Neuronal stem cell (in vitro differentiated cells): ENCODE data around the gene LPP.

Source experiments
- DNase-seq: peaks from one replicate; pipeline ENCODE4 v3.0.0-alpha.2; 2013; ENCODE audit warnings: low spot score
- H2AFZ ChIP-seq: one replicate; pipeline ENCODE4 v1.6.1; 2013; ENCODE audit warnings: mild to moderate bottlenecking, low read length, inconsistent platforms
- H2AK5ac ChIP-seq: 2 replicates; pipeline ENCODE4 v1.6.1; 2013; ENCODE audit warnings: low read depth, mild to moderate bottlenecking, inconsistent platforms, low read length, moderate library complexity, mixed read lengths
- H2BK120ac ChIP-seq: 2 replicates; pipeline ENCODE4 v1.6.1; 2013; ENCODE audit warnings: low read depth, mild to moderate bottlenecking, inconsistent platforms, low read length, moderate library complexity, mixed read lengths
- H2BK12ac ChIP-seq: one replicate; pipeline ENCODE4 v1.6.1; 2013; ENCODE audit warnings: low read length, inconsistent platforms
- H2BK15ac ChIP-seq: 2 replicates; pipeline ENCODE4 v1.6.1; 2013; ENCODE audit warnings: mild to moderate bottlenecking, low read length, inconsistent platforms, mixed read lengths
- H2BK5ac ChIP-seq: one replicate; pipeline ENCODE4 v1.6.1; 2013; ENCODE audit warnings: inconsistent platforms, mild to moderate bottlenecking, low read length, moderate library complexity
- H3K14ac ChIP-seq: one replicate; pipeline ENCODE4 v1.6.1; 2013; ENCODE audit warnings: low read length, inconsistent platforms
- H3K18ac ChIP-seq: 2 replicates; pipeline ENCODE4 v1.6.1; 2013; ENCODE audit warnings: low read length, inconsistent platforms
- H3K23ac ChIP-seq: 2 replicates; pipeline ENCODE4 v1.6.1; 2013; ENCODE audit warnings: low read depth, mild to moderate bottlenecking, mixed read lengths, low read length, inconsistent platforms; ENCODE audit not compliant: poor library complexity
- H3K27ac ChIP-seq: replicated peaks from 3 replicates; pipeline ENCODE4 v1.5.1; 2013; ENCODE audit warnings: low read length, inconsistent platforms
- H3K27me3 ChIP-seq, 3 experiments: 2 replicates each; pipeline ENCODE4 v1.6.1; 2013; ENCODE audit warnings: low read length in 3 of 3, mild to moderate bottlenecking in 2 of 3, inconsistent platforms in 1 of 3, low read depth in 1 of 3, mixed read lengths in 1 of 3, moderate library complexity in 1 of 3; ENCODE audit not compliant: control insufficient read depth in 3 of 3, insufficient read depth in 3 of 3
- H3K36me3 ChIP-seq, 2 donors: replicated peaks in 1 of 2; 2 replicates each; pipeline ENCODE4 v1.6.1; 2013; ENCODE audit warnings: low read length in 2 of 2; ENCODE audit not compliant: control insufficient read depth in 2 of 2, insufficient read depth in 2 of 2
- H3K4ac ChIP-seq: 2 replicates; pipeline ENCODE4 v1.6.1; 2013; ENCODE audit warnings: inconsistent platforms, mild to moderate bottlenecking, low read length, moderate library complexity
- H3K4me1 ChIP-seq, 2 donors: 1 replicate in 1 of 2; 2 replicates in 1 of 2; pipeline ENCODE4 v1.6.1; 2013; ENCODE audit warnings: low read length in 2 of 2, low read depth in 1 of 2; ENCODE audit not compliant: control insufficient read depth in 2 of 2, insufficient read depth in 1 of 2
- H3K4me2 ChIP-seq: one replicate; pipeline ENCODE4 v1.6.1; 2013; ENCODE audit warnings: mild to moderate bottlenecking, low read length, inconsistent platforms; ENCODE audit not compliant: insufficient read depth, poor library complexity, severe bottlenecking
- H3K4me3 ChIP-seq, 2 donors: 2 replicates each; pipeline ENCODE4 v1.5.1; 2013; ENCODE audit warnings: low read length in 2 of 2, mild to moderate bottlenecking in 2 of 2, inconsistent platforms in 1 of 2, moderate library complexity in 1 of 2
- H3K79me1 ChIP-seq: one replicate; pipeline ENCODE4 v1.6.1; 2013; ENCODE audit warnings: low read depth, mild to moderate bottlenecking, inconsistent platforms, low read length, moderate library complexity
- H3K9ac ChIP-seq: one replicate; pipeline ENCODE4 v1.6.1; 2013; ENCODE audit warnings: mild to moderate bottlenecking, low read depth, low read length, inconsistent platforms; ENCODE audit not compliant: poor library complexity
- H3K9me3 ChIP-seq, 2 donors: replicated peaks in 1 of 2; 2 replicates each; pipeline versions ENCODE3 to v1.6.1; 2013; ENCODE audit warnings: low read length in 2 of 2, mild to moderate bottlenecking in 2 of 2, inconsistent platforms in 1 of 2, low read depth in 1 of 2, mixed read lengths in 1 of 2, moderate library complexity in 1 of 2; ENCODE audit not compliant: control insufficient read depth in 2 of 2, insufficient read depth in 1 of 2
- H4K8ac ChIP-seq: one replicate; pipeline ENCODE4 v1.6.1; 2013; ENCODE audit warnings: low read depth, mild to moderate bottlenecking, inconsistent platforms, low read length, moderate library complexity
- H4K91ac ChIP-seq: one replicate; pipeline ENCODE4 v1.6.1; 2013; ENCODE audit warnings: low read length, low read depth, mild to moderate bottlenecking, inconsistent platforms; ENCODE audit not compliant: poor library complexity
- WGBS, 2 donors: extraction: QIAGEN DNeasy Blood & Tissue Kit; methylation state at CpG; one replicate each; pipeline ENCODE4 v1.1.7; 2013; ENCODE audit warnings: missing lambda C conversion rate in 2 of 2, mixed read lengths in 1 of 2; ENCODE audit not compliant: insufficient read length in 2 of 2, insufficient replicate concordance in 1 of 2; ENCODE audit errors: extremely low coverage in 2 of 2; 5-methylcytosine and 5-hydroxymethylcytosine counted together

The LPP gene

DNA sequence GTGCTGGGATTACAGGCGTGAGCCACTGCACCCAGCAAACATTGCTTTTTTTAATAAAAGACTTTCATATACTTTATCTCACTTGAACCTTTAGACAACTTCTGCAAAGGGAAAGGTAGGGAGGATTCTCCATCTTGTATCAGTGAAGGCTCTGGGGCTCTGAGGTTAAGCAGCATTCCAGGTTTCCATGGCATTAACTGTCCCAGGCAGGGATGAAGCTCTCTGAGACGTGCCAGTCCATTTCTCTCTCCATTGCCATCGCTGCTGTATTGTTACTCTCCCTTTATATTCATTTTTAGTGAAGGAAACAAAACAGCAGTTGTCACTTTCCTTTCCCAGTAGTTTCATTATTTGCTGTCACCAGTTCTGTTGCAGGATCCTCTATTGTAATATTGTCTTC, 342.4 kb downstream of the LPP start:
- no peak overlapping the region for H2BK120ac ChIP-seq
- H2AK5ac ChIP-seq = no peak overlapping the region
- no peak overlapping the region for H2BK12ac ChIP-seq
- H3K79me1 ChIP-seq = no peaks in the 10 kb centered on the region
- WGBS, 2 donors = no CpG with 5 or more reads among the region's 3 CpGs
- no peak overlapping the region for H4K8ac ChIP-seq
- H3K23ac ChIP-seq = no peak overlapping the region
- peaks cover 0 to 5% of the 10 kb centered on the region in 2 donors for H3K9me3 ChIP-seq
- H3K27ac ChIP-seq = no peak overlapping the region
- no peak overlapping the region for H2AFZ ChIP-seq
- H3K4ac ChIP-seq = no peak overlapping the region
- H3K18ac ChIP-seq = no peak overlapping the region
- no peak overlapping the region for H2BK15ac ChIP-seq
- no peak overlapping the region for H3K4me2 ChIP-seq
- no peak overlapping the region for H4K91ac ChIP-seq
- H3K27me3 ChIP-seq = no peaks in the 10 kb centered on the region
- no peak overlapping the region for H3K9ac ChIP-seq
- H3K4me1 ChIP-seq = peaks cover 0 to 3% of the 10 kb centered on the region in 2 donors
- H3K4me3 ChIP-seq = no peak overlapping the region
- H2BK5ac ChIP-seq = no peak overlapping the region
- no peaks in the 10 kb centered on the region for H3K36me3 ChIP-seq
- DNase-seq = no peak
- no peak overlapping the region for H3K14ac ChIP-seq

- Histone ChIP-seq H3K27ac (no peak overlapping the region), H4K91ac (no peak overlapping the region)
Observed at GRCh38 chr3:188497021-188497420, 343.1 kb downstream of the LPP start.

GRCh38 chr3:188503647-188504046, 349.7 kb downstream of the LPP start:
- no peak overlapping the region for H3K4me3 ChIP-seq
- no peak overlapping the region for H2AK5ac ChIP-seq
- no peak overlapping the region for H3K18ac ChIP-seq
- no peak for DNase-seq
- H3K79me1 ChIP-seq = no peaks in the 10 kb centered on the region
- no peaks in the 10 kb centered on the region for H3K4me1 ChIP-seq
- no peak overlapping the region for H4K91ac ChIP-seq
- H2BK15ac ChIP-seq = no peak overlapping the region
- no peak overlapping the region for H2BK12ac ChIP-seq
- no peak overlapping the region for H2BK5ac ChIP-seq
- H3K9me3 ChIP-seq = peaks cover 0 to 20% of the 10 kb centered on the region in 2 donors
- H4K8ac ChIP-seq = no peak overlapping the region
- H3K36me3 ChIP-seq = no peaks in the 10 kb centered on the region
- no peak overlapping the region for H3K14ac ChIP-seq
- H2BK120ac ChIP-seq = no peak overlapping the region
- no CpG with 5 or more reads among the region's 3 CpGs for WGBS, 2 donors
- H3K9ac ChIP-seq = no peak overlapping the region
- no peaks in the 10 kb centered on the region for H3K27me3 ChIP-seq
- no peak overlapping the region for H2AFZ ChIP-seq
- no peak overlapping the region for H3K27ac ChIP-seq
- no peak overlapping the region for H3K23ac ChIP-seq
- no peak overlapping the region for H3K4ac ChIP-seq
- H3K4me2 ChIP-seq = no peak overlapping the region

More at GRCh38 chr3:188497021-188497420, 343.1 kb downstream of the LPP start:
- no CpG with 5 or more reads among the region's 4 CpGs for WGBS, 2 donors
- peaks cover 0 to 8% of the 10 kb centered on the region in 2 donors for H3K9me3 ChIP-seq
- no peak overlapping the region for H2BK5ac ChIP-seq
- no peak overlapping the region for H2AK5ac ChIP-seq
- no peak overlapping the region for H2AFZ ChIP-seq
- H2BK12ac ChIP-seq = no peak overlapping the region
- H3K36me3 ChIP-seq = no peaks in the 10 kb centered on the region
- no peak overlapping the region for H3K4me3 ChIP-seq
- peaks cover 0 to 3% of the 10 kb centered on the region in 2 donors for H3K4me1 ChIP-seq
- H3K23ac ChIP-seq = no peak overlapping the region
- no peak overlapping the region for H3K18ac ChIP-seq
- DNase-seq = no peak
- H3K79me1 ChIP-seq = no peaks in the 10 kb centered on the region
- H2BK120ac ChIP-seq = no peak overlapping the region
- H3K4ac ChIP-seq = no peak overlapping the region
- H3K4me2 ChIP-seq = no peak overlapping the region
- no peak overlapping the region for H2BK15ac ChIP-seq
- no peak overlapping the region for H3K14ac ChIP-seq
- H3K9ac ChIP-seq = no peak overlapping the region
- H4K8ac ChIP-seq = no peak overlapping the region
- H3K27me3 ChIP-seq = no peaks in the 10 kb centered on the region

DNA sequence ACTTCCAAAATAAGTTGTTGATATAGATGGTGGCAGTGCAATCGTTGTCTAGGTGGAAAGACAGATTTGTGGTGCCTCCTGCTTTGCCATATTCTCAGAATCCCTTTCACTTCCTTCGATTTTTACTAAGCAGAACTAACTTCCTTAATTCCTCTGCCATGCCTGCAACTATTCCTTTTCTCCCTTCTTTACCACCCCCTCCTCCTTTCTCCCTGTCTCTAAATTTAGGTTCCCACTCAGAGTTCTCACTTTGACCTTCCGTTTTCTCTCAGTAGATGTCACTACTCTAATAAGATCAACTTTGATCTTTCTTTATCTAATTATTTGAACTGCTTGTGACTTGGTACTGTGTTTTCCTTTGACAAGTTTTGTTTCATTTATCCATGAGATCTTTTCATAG, 351.2 kb downstream of the LPP start:
- Histone ChIP-seq H3K4me3 (no peak overlapping the region), H2BK12ac (no peak overlapping the region), H3K9me3 (peaks cover 0 to 20% of the 10 kb centered on the region in 2 donors), H3K36me3 (no peaks in the 10 kb centered on the region), H3K27me3 (no peaks in the 10 kb centered on the region), H3K23ac (no peak overlapping the region), H2AFZ (no peak overlapping the region), H3K18ac (no peak overlapping the region), H2AK5ac (no peak overlapping the region), H3K79me1 (no peaks in the 10 kb centered on the region), H3K27ac (no peak overlapping the region), H4K91ac (no peak overlapping the region), H3K4ac (no peak overlapping the region), H2BK120ac (no peak overlapping the region), H2BK15ac (no peak overlapping the region), H3K4me2 (no peak overlapping the region), H2BK5ac (no peak overlapping the region), H3K14ac (no peak overlapping the region), H4K8ac (no peak overlapping the region), H3K9ac (no peak overlapping the region), H3K4me1 (no peaks in the 10 kb centered on the region)
- DNase-seq = no peak
- WGBS, 2 donors = no CpG with 5 or more reads among the region's 3 CpGs
